Measurements from ENCODE around the gene RIOK1. TPM values are rescaled to one million over a fixed set of nuclear protein-coding genes. Genes with fewer than 3 reads are reported as not detected.

RIOK1 gene
- total RNA-seq, 1 experiment from 2014 or later: 56.5 TPM

DNA sequence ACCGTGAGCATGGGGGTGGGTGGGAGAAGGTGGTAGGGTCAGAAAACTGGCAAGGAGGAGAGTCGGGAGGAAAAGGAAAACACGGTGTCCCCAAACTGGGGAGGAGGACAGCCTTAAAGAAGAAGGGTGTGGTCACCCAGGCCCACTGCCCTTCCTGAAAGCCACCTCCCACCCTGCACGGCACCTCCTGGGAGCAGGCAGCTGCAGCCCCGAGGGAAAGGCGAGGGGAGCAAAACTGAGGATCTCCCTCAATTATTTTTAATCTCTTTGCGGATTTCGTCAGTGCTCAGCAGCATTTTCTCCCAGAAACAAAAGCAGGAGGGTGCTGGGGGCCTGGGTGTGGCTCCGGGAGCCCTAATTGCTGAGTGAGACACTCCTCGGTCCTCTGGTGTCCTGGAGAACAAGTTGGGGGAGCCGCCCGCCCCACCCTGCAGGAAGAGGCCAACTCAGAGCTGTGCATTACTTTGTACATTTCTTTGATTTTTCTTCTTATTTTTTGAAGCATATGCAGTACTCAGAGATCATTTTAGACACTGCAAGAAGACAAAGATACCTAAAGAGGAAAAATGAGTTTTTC, 56.4 kb downstream of the RIOK1 start:
- DNase-seq (ENCODE audit: low spot score): no peak
- Histone ChIP-seq H3K27ac (ENCODE audit: low read depth, low read length, poor library complexity, severe bottlenecking) (no peak overlapping the region), H3K4me3 (ENCODE audit: low read depth, low read length, poor library complexity, severe bottlenecking) (no peak overlapping the region), H3K4me1 (ENCODE audit: insufficient read depth, low read length, poor library complexity, severe bottlenecking) (no peaks in the 10 kb centered on the region), H3K9me3 (ENCODE audit: low read depth, low read length, poor library complexity, severe bottlenecking) (no peaks in the 10 kb centered on the region), H3K36me3 (ENCODE audit: insufficient read depth, low read length, poor library complexity, severe bottlenecking) (no peaks in the 10 kb centered on the region), H3K27me3 (replicated peaks; ENCODE audit: insufficient read depth, low read depth, low read length, poor library complexity) (no peaks in the 10 kb centered on the region)
- BruUV-seq (replicated peaks): no TSS peak
- no peak for TF ChIP-seq EZH2 (IDR thresholded peaks at IDR 0.05; ENCODE audit: borderline replicate concordance, low read depth, low read length, poor library complexity, severe bottlenecking)
- TF ChIP-seq CTCF (conservative IDR thresholded peaks at IDR 0.05; ENCODE audit: low read depth, low read length): no peak
- ChIA-PET POLR2A (ENCODE audit: low non-redundant PET) (no interaction called here), CTCF (no interaction called here)
- intact Hi-C loops (cut with micrococcal nuclease; ENCODE audit: unreplicated experiment): no loop called here

GRCh38 chr6:7446619-7447325, 57.2 kb downstream of the RIOK1 start:
- BruUV-seq (replicated peaks): no TSS peak
- no peaks in the 10 kb centered on the region for H3K27me3 ChIP-seq (replicated peaks; ENCODE audit: insufficient read depth, low read depth, low read length, poor library complexity)
- no peak overlapping the region for H3K4me3 ChIP-seq (ENCODE audit: low read depth, low read length, poor library complexity, severe bottlenecking)
- no peak for TF ChIP-seq CTCF (conservative IDR thresholded peaks at IDR 0.05; ENCODE audit: low read depth, low read length)
- TF ChIP-seq EZH2 (IDR thresholded peaks at IDR 0.05; ENCODE audit: borderline replicate concordance, low read depth, low read length, poor library complexity, severe bottlenecking): no peak
- DNase-seq (ENCODE audit: low spot score): no peak
- no peak overlapping the region for H3K27ac ChIP-seq (ENCODE audit: low read depth, low read length, poor library complexity, severe bottlenecking)
- ChIA-PET POLR2A (ENCODE audit: low non-redundant PET) (no interaction called here), CTCF (no interaction called here)
- no peaks in the 10 kb centered on the region for H3K9me3 ChIP-seq (ENCODE audit: low read depth, low read length, poor library complexity, severe bottlenecking)
- no peaks in the 10 kb centered on the region for H3K36me3 ChIP-seq (ENCODE audit: insufficient read depth, low read length, poor library complexity, severe bottlenecking)
- H3K4me1 ChIP-seq (ENCODE audit: insufficient read depth, low read length, poor library complexity, severe bottlenecking): no peaks in the 10 kb centered on the region
- intact Hi-C loops (cut with micrococcal nuclease; ENCODE audit: unreplicated experiment): no loop called here

GRCh38 chr6:7448232-7448631, 58.6 kb downstream of the RIOK1 start:
- TF ChIP-seq CTCF (conservative IDR thresholded peaks at IDR 0.05; ENCODE audit: low read depth, low read length): no peak
- no peak for TF ChIP-seq EZH2 (IDR thresholded peaks at IDR 0.05; ENCODE audit: borderline replicate concordance, low read depth, low read length, poor library complexity, severe bottlenecking)
- Histone ChIP-seq H3K4me1 (ENCODE audit: insufficient read depth, low read length, poor library complexity, severe bottlenecking) (no peaks in the 10 kb centered on the region), H3K4me3 (ENCODE audit: low read depth, low read length, poor library complexity, severe bottlenecking) (no peak overlapping the region), H3K27ac (ENCODE audit: low read depth, low read length, poor library complexity, severe bottlenecking) (no peak overlapping the region), H3K9me3 (ENCODE audit: low read depth, low read length, poor library complexity, severe bottlenecking) (no peaks in the 10 kb centered on the region), H3K27me3 (replicated peaks; ENCODE audit: insufficient read depth, low read depth, low read length, poor library complexity) (no peaks in the 10 kb centered on the region), H3K36me3 (ENCODE audit: insufficient read depth, low read length, poor library complexity, severe bottlenecking) (no peaks in the 10 kb centered on the region)
- CTCF ChIA-PET: no interaction called here
- DNase-seq (ENCODE audit: low spot score): no peak
- no TSS peak for BruUV-seq (replicated peaks)
- POLR2A ChIA-PET (ENCODE audit: low non-redundant PET): no interaction called here
- intact Hi-C loops (cut with micrococcal nuclease; ENCODE audit: unreplicated experiment): no loop called here
